SK-N-SH (cell line): ENCODE data around the gene EDDM13.

Experiments used
- ELF1 ChIP-seq: IDR thresholded peaks from 2 replicates; pipeline ENCODE4 v1.4.0; 2012
- EP300 ChIP-seq, 2 experiments: IDR thresholded peaks; 2 replicates each; pipeline versions ENCODE4 v1.4.0 to v1.6.1; 2012; ENCODE audit warnings: borderline replicate concordance in 1 of 2, low read depth in 1 of 2, low read length in 1 of 2
- EZH2phosphoT487 ChIP-seq: fragments of 200-600 bp; sonication (generic); IDR thresholded peaks from 2 replicates; pipeline ENCODE4 v1.6.1; 2017; ENCODE audit warnings: low read depth, mixed run types, mild to moderate bottlenecking, antibody characterized with exemption, moderate library complexity, borderline replicate concordance
- GABPA ChIP-seq: IDR thresholded peaks from 2 replicates; pipeline ENCODE4 v1.4.0; 2012; ENCODE audit warnings: low read depth, mild to moderate bottlenecking
- NRF1 ChIP-seq: IDR thresholded peaks from 2 replicates; pipeline ENCODE4 v1.6.1; 2012; ENCODE audit warnings: low read depth, mild to moderate bottlenecking, low read length
- POLR2AphosphoS5 ChIP-seq: IDR thresholded peaks from 2 replicates; pipeline ENCODE4 v1.6.1; 2012; ENCODE audit warnings: low read depth, low read length
- SIN3A ChIP-seq: IDR thresholded peaks from 2 replicates; pipeline ENCODE4 v1.6.1; 2012; ENCODE audit warnings: low read depth, mild to moderate bottlenecking, low read length, moderate library complexity, borderline replicate concordance
- TEAD4 ChIP-seq: IDR thresholded peaks from 2 replicates; pipeline ENCODE4 v1.4.0; 2012; ENCODE audit warnings: mild to moderate bottlenecking, borderline replicate concordance; ENCODE audit not compliant: insufficient read depth
- TF ChIP-seq, protein P1 (sequence below): fragments of 200-600 bp; sonication (generic); IDR thresholded peaks from 2 replicates; pipeline ENCODE4 v1.6.1; 2017; ENCODE audit warnings: antibody characterized with exemption, mild to moderate bottlenecking, moderate library complexity

DNA sequence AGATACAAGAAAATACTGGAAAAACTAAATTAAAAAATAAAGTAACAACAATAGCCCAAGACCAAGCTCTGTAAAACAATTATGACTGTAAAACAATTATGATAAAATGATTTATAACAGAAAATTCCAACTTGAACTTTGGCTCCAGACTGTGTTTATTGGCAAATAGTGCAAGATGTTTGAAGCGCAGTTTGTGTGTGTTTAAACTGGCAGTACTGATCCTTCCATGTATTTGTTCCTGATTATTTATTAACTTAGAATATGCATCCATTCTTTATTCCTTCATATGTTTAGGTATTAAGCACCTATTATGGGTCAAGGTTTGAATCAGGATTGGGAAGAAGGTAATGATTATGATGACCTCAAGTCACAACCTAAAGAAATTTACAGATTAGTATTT is 83.0 kb downstream of the EDDM13 start:
- TF ChIP-seq, protein P1, sequence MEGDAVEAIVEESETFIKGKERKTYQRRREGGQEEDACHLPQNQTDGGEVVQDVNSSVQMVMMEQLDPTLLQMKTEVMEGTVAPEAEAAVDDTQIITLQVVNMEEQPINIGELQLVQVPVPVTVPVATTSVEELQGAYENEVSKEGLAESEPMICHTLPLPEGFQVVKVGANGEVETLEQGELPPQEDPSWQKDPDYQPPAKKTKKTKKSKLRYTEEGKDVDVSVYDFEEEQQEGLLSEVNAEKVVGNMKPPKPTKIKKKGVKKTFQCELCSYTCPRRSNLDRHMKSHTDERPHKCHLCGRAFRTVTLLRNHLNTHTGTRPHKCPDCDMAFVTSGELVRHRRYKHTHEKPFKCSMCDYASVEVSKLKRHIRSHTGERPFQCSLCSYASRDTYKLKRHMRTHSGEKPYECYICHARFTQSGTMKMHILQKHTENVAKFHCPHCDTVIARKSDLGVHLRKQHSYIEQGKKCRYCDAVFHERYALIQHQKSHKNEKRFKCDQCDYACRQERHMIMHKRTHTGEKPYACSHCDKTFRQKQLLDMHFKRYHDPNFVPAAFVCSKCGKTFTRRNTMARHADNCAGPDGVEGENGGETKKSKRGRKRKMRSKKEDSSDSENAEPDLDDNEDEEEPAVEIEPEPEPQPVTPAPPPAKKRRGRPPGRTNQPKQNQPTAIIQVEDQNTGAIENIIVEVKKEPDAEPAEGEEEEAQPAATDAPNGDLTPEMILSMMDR, result no peak
- TF ChIP-seq EP300 (IDR thresholded peaks at IDR 0.05; ENCODE audit: borderline replicate concordance in 1 of 2, low read depth in 1 of 2, low read length in 1 of 2) (no peak), TEAD4 (no peak), GABPA (no peak), SIN3A (no peak), POLR2AphosphoS5 (no peak), EZH2phosphoT487 (no peak), ELF1 (no peak), NRF1 (no peak)
